WERI-Rb-1 (cell line): ENCODE measurements around the gene POU2AF1.
A peak's percentile ranks its signal among the peaks of the same experiment; 100 is the strongest.

Experiments used
- DNase-seq: peaks from one replicate; pipeline ENCODE4 v3.0.0-alpha.2; 2020
- H3K27ac ChIP-seq: fragments of 250-450 bp; sonication (Bioruptor Pico); 2 replicates; pipeline ENCODE4 v1.5.1; 2020; ENCODE audit warnings: mild to moderate bottlenecking, moderate library complexity
- H3K27me3 ChIP-seq: fragments of 250-450 bp; sonication (Bioruptor Pico); 2 replicates; pipeline ENCODE4 v1.5.1; 2021; ENCODE audit warnings: mild to moderate bottlenecking, low read depth, moderate library complexity; ENCODE audit not compliant: insufficient read depth, severe bottlenecking
- H3K36me3 ChIP-seq: fragments of 250-450 bp; sonication (Bioruptor Pico); 2 replicates; pipeline ENCODE4 v1.5.1; 2020; ENCODE audit warnings: mild to moderate bottlenecking, moderate library complexity
- H3K4me3 ChIP-seq: 2 replicates; pipeline ENCODE4 v1.5.1; 2011; ENCODE audit warnings: low read depth, mild to moderate bottlenecking, control low read depth, low read length
- H3K9me3 ChIP-seq: fragments of 250-450 bp; sonication (Bioruptor Pico); 2 replicates; pipeline ENCODE4 v1.5.1; 2021; ENCODE audit warnings: mild to moderate bottlenecking, moderate library complexity; ENCODE audit not compliant: severe bottlenecking
- CTCF ChIP-seq: IDR thresholded peaks from 2 replicates; pipeline ENCODE4 v1.5.1; 2011; ENCODE audit warnings: low read depth, mild to moderate bottlenecking, control low read depth, inconsistent platforms, low read length

The POU2AF1 gene

GRCh38 chr11:111319296-111319695, 59.8 kb downstream of the POU2AF1 start:
- DNase-seq: no peak
- H3K9me3 ChIP-seq: peaks cover 2% of the 10 kb centered on the region
- no peak overlapping the region for H3K27ac ChIP-seq
- no peak overlapping the region for H3K4me3 ChIP-seq
- H3K27me3 ChIP-seq: no peaks in the 10 kb centered on the region
- no peaks in the 10 kb centered on the region for H3K36me3 ChIP-seq
- TF ChIP-seq CTCF: no peak

DNA sequence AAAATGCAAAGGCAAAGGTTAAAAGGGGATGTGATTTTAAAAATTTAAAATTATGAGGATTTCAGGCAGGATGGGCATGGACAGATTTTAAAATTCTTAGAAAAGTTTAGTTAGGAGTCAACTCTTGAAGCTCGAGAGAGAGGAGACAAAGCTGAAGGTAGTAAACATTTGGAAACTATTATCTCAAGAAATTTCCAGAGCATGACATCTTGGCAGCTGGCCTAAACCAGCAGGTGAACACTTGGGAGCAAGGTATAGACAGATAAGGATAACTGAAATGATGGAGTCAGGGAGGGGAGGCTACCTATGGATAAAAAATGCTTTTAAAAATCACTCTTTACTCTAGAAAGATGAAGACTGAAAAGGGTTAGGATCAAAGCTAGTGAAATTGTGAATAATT, 67.0 kb downstream of the POU2AF1 start:
- Histone ChIP-seq H3K4me3 (no peak overlapping the region), H3K27me3 (no peaks in the 10 kb centered on the region), H3K36me3 (no peaks in the 10 kb centered on the region), H3K27ac (no peak overlapping the region), H3K9me3 (peaks cover 2% of the 10 kb centered on the region)
- DNase-seq: no peak
- no peak for TF ChIP-seq CTCF

DNA sequence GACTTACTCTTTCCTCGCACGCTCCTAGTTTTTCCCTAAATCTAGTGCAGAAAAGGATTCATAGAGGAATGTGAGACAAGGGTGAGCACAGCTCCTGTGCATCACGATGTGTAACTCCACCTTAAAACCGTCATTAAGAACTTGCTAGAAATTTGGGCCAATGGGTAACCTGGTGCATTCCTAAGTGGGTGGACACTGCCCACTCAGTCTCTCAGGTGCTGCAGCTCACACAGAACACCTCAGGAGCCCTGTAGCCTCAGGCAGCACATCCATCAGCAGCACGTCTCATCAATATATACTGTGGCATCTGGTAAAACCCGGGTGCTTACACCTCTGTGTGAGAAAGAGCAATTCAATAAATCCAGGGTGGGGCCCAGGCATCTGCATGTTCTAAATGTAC, 68.4 kb downstream of the POU2AF1 start:
- no peak for TF ChIP-seq CTCF
- no peak overlapping the region for H3K27ac ChIP-seq
- H3K9me3 ChIP-seq: peaks cover 2% of the 10 kb centered on the region
- H3K36me3 ChIP-seq: no peaks in the 10 kb centered on the region
- DNase-seq: no peak
- no peak overlapping the region for H3K4me3 ChIP-seq
- no peaks in the 10 kb centered on the region for H3K27me3 ChIP-seq

GRCh38 chr11:111310088-111310487, 69.0 kb downstream of the POU2AF1 start:
- peaks cover 2% of the 10 kb centered on the region for H3K9me3 ChIP-seq
- no peaks in the 10 kb centered on the region for H3K27me3 ChIP-seq
- H3K4me3 ChIP-seq: no peak overlapping the region
- DNase-seq: no peak
- no peak for TF ChIP-seq CTCF
- H3K36me3 ChIP-seq: no peaks in the 10 kb centered on the region
- H3K27ac ChIP-seq: no peak overlapping the region

DNA sequence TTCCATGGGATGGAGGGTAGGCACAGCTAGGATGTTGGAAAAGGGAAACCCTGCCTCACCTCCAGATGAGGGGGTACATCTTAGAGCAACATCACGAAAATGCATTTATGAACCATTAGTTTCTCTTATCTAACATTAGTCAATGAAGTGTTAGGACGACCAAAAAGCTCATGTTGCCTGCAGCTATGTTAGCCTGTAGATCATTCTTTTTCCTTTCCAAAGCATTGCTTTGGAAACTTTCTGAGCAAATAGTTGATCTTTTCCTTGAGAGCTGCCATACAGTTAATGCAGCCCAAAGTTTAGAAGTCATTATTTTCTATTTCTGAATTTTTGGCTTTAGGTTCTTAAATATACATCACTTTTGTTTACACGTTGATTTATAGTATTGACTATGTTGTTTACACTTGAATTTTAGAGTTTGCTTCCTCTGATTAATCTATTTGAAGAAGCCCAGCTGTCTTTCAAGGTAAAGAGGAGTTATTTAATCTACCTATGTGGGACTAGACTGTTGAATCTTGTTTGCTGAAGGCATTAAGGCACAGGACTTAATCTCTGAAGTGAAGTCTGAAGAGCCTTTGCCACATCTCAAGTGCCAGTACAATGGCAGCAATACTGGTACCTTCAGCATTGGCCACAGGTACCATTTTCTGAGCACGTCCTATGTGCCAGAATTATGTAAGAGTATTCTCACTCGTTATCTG, 69.7 kb downstream of the POU2AF1 start:
- no peak for TF ChIP-seq CTCF
- no peak overlapping the region for H3K4me3 ChIP-seq
- no peak overlapping the region; the same call in 1 of the 2 replicates for H3K27ac ChIP-seq
- no peaks in the 10 kb centered on the region for H3K9me3 ChIP-seq
- DNase-seq: no peak
- no peaks in the 10 kb centered on the region for H3K36me3 ChIP-seq
- no peaks in the 10 kb centered on the region for H3K27me3 ChIP-seq

DNA sequence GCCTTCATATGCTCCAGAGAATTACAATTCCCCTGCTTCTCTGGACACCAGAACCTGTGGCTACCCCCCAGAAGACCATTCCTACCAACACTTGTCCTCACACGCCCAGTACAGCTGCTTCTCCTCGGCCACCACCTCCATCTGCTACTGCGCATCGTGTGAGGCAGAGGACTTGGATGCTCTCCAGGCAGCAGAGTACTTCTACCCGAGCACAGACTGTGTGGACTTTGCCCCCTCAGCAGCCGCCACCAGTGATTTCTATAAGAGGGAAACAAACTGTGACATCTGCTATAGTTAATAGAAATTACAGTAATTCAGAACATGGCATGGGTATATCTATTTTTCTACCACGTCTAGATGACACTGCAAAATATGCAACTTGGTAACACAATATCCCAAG, 70.9 kb downstream of the POU2AF1 start:
- Histone ChIP-seq H3K9me3 (no peaks in the 10 kb centered on the region), H3K27ac (peak overlapping the region; percentile 40), H3K27me3 (no peaks in the 10 kb centered on the region), H3K4me3 (no peak overlapping the region), H3K36me3 (no peaks in the 10 kb centered on the region)
- TF ChIP-seq CTCF: no peak
- peak; percentile 70 for DNase-seq
